HG03378 (cell line): ENCODE measurements around the gene CUL4A.

Experiments
- ATAC-seq: cut with Tn5 transposase; IDR thresholded peaks from one replicate; pipeline ENCODE4 v1.9.1; 2021; ENCODE audit warnings: mild to moderate bottlenecking, moderate library complexity; ENCODE audit not compliant: unreplicated experiment

CUL4A gene

DNA sequence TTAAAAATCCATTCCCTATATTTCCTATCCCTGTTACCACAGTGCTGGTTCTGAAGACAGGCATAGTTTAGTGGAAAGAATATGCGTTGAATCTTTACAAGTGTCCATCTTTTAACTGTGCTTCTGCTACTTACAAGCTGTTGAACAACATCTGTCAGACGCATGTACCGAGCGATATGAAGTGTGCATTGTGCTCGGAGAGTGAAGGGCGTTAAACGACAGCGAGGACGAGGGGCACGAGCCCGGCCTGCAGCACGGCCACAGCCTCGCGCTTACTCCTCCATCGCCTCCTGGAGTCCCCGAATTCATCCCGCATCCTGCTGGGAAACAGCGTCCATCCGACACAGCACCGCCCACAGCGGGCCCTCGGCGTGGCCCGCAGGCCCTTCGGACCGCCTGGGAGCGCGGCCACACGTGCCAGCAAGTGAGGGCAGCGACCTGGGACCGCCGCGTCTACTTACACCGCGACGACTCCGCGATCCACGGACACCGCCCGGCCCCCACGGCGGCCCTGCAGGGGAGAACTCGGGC, 1.5 kb upstream of the CUL4A start:
- ATAC-seq = peak; percentile 16

DNA sequence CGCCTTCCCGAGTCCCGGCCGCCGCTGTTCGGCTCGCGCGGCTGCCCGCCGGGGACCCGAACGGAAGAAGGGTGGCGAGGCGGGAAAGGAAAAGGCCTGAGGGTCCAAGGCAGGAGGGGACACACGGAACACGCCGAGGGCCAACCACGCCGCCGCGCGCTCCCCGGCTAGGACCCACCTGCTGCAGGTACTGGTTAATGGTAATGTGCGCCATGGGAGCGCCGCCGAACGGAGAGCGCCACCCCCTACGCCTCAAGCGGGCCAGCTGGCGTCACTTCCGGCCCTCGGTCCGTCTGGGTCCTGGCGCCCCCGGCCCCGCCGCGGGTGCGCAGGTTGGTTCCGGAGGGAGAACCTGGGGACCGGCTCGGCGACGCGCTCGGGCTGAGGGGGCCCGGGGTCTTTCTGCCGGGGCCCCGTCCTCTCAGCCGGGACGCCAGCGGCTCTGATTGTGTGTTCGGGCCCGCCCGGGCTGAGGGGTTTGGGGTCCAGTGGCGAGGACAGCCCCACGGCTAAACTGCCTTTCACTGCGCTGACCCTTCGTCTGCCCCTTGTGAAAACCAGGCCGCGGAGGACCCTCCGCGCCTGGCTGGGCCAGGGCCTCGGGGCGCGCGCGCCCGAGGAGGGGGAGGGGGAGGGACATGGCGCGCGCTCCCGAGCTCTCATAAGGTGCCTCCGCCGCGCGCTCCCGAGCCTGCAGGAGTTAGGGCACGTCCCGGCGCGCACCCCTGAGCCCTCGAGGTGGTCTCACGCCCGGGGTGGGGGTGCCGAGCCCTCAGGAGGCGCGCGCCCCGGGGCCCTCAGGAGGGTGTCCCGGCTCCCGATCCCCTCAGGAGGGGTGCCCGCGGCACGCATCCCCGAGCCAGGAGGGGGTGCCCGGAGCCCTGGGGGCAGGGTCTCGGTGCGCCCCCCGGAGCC, 735 bp upstream of the CUL4A start, which contains the start of gene PCID2:
PCID2 (minus strand) TSS at position 249 of the 915 bp plus-strand sequence; CDS start at position 214, 35 bp downstream.
- peak; percentile 60 for ATAC-seq

DNA sequence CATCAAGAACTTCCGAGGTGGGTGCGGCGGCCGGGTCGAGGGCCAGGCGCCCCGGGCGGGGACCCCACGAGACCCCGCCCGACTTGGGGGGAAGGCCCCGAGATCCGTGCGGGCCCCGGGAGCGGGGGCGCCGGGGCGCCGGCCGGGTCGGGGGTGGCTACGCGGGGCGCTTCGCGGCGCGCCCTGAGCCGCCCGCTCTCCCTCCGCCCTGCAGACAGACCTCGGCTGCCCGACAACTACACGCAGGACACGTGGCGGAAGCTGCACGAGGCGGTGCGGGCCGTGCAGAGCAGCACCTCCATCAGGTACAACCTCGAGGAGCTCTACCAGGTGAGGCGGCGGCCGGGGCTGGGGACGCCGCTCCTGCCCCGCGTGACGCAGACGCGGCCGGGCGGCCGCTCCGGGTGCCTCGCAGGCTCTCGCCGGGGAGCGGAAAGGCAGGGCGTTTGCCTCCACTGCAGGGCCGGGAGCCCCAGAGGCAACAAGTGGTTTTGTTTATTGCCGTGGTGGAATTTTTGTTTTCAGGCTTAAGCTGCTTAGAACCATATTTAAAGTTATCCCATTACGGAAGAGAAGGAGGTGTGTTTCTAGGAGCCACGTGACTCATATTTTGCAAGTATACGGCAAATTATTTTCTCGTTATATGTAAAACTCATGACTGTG, 477 bp downstream of the CUL4A start:
- peak; percentile 27 for ATAC-seq

DNA sequence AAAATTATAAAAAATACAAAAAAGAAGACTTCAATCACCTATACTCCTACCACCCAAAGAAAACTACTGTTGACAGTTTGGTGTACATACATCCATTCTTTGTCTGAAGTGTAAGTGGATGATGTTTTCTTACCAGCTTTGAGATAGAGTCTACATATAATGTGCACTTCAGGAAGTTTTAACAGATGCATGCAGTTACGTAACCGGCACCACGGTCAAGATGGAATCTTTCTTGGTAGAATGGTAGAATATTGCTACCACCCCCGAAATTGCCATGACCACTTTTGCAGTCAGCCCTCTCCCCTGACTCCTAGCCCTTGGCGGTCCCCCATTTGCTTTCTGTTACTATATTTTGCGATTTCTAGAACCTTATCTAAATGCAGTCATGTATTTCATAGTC, 1.4 kb downstream of the CUL4A start:
- no peak for ATAC-seq

DNA sequence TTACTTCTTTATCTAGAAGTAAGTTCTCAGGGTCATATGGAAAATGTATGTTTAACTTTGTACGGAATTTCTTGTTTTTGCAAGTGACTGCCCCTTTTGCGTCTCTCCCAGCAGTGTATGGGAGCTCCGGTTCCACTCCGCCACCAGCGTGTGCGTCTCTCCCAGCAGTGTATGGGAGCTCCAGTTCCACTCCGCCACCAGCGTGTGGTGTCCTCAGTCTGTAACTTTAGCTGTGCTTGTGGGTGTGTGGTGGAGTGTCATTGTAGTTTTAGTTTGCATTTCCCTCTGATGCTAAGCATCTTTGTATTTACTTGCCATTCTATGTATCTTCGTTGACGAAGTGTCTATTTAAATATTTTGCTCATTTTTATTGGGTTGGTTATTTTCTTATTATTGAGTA, 2.4 kb downstream of the CUL4A start:
- ATAC-seq = no peak

DNA sequence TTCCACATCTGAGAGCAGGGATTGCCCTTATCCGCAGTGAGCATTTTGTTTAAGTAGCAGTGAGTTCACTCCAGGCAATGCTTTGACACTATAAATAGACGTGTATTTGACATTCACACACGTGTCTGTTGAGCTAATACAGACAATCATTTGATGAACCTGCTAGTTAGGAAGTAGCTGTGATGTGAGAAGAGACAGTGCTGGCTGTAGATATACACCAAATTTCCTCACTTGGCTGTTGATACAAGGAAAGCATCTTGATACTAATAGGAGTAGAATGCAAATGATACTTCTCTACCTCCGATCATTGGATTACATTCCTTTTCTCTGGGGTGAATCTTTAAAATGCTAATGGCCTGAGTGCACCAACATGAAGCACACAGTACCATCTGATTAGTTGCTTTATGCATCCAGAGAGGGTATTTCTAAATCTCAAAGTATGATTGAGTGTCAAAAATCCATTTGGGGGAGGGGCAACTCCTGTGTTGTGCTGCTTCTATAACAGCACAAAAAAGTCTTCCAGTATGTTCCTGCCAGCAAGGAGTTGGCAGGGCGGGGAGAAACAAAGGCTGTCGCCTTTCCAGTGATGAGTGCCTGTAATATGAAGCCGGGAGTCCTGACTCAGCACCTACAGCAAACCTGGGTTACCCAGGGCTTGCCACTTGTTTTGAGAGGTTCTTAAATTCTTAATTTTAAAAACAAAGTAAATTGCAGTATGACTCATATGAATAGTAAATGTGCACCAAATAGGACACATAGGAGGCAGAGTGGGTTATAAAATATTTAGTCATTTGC, 7.0 kb downstream of the CUL4A start:
- ATAC-seq = no peak

DNA sequence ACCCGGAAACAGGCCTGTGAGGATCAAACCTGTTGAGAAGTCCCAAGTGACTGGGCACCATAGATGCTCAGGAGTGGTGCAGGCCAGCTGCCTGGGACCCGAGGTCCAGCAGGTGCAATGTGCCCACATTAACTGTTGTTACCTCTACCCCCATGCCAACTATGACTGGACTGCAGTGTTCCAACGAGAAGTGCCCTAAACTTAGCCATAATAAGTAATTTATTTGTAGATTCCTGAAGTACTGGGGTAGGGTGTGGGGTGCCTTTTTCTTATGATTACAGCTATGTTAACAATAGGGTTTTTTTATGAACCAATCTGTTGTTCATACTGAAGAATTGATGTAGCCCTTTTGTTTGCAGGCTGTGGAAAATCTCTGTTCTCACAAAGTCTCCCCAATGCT, 9.2 kb downstream of the CUL4A start:
- no peak for ATAC-seq

DNA sequence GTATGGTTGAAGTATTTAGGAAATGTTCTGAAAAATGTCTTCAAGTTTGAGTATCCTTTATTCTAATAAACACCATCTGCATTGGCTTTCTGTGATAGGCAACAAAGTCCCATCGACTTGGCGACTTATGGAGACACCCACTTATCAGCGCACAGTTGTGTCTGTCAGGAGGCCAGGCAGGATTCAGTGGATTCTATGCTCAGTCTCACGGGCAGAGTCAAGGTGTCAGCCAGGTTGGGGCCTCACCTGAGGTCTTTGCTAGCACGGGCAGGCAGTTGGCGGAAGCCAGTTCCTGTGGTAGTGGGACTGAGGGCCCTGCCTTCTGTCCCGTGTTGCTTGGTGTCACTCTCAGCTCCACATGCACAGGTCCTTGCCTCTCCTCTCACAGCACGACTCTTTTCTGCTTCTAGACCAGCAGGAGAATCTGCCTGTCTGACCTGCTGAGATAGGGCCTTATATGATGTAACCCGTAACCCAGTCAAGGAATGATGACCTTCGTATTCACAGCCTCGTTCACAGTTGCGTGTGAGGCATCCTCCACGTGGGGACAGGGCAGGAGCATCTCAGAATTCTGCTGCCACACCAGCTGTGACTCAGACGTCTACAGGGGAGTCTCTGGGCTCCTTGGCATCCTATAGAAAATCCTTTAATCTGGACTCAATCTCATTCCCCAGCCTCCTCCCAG, 10.0 kb downstream of the CUL4A start:
- ATAC-seq = no peak

DNA sequence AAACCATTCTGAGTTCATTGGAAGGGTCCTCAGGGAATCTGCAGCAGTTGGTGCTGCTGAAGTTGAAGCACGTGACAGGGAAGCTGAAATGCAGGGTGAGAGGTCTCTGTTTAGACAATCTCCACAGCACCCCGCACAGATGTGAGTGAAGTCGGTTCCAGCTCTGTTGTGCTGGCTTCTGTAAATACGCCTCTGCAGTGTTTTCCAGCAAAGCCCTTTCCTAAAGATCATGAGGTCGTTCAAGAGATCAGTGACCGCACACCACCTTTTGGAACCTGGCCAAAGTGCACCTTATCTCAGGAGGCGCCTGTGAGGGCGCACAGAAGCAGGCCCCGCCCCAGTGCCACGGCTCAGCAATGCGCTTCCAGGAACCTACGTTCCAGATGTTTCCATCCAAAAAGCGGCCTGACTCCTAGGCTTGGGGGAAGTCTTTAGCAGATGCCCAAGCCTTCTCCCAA, 10.8 kb downstream of the CUL4A start:
- ATAC-seq = no peak

DNA sequence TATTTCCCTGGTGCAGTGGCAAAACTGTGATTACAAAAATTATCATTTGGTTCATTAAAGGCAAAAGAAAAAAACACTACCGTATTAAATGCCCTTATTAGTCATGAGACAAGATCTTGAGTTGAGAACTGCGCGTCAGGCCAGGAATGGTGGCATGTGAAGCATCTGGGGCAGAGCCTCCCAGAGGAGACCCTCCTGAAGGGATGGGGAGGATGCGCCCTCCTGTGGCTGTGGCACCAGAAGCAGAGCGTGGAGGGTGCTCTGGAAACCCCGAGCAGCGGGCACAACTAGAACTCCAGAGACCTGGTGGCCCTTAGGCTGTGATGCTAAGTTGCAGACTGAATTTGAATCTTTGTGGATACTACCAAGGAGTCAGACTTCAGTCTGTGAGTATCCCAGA, 11.5 kb downstream of the CUL4A start:
- ATAC-seq = no peak

DNA sequence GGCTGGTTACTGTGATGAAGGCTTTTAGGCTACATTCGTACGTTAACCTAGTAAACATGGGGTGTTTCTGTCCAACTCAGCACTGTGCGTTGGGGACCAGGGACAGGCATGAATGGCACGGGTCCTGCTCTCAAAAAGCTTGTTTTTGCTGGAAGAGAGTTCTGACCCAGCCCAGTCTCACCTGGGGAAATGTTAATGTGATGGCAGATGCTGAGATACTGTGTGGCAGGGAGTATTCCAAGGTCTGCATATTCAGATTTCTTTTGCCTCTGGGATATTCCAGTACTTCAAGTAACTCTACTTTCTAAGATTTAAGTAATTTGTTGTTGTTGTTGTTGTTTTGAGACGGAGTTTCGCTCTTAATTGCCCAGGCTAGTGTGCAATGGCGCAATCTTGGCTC, 13.7 kb downstream of the CUL4A start:
- no peak for ATAC-seq

DNA sequence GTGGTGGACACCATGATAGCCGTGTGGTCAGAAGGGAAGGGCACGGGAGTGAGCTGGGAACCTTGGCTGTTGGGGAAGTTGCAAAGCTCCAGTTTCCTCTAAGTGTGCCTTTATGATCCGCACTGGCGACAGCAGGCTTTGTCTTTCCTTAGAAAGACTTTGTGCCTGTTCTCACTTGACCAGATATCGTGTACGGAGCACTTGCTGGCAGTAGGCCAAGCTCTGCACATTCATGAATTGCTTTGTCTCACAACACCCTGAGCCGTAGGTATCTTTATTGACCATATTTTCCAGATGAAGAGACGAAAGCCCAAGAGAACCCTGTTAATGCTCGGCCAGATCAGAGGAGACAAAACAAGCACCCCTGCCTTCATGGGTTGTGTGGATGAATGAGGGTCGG, 15.1 kb downstream of the CUL4A start:
- ATAC-seq = no peak

DNA sequence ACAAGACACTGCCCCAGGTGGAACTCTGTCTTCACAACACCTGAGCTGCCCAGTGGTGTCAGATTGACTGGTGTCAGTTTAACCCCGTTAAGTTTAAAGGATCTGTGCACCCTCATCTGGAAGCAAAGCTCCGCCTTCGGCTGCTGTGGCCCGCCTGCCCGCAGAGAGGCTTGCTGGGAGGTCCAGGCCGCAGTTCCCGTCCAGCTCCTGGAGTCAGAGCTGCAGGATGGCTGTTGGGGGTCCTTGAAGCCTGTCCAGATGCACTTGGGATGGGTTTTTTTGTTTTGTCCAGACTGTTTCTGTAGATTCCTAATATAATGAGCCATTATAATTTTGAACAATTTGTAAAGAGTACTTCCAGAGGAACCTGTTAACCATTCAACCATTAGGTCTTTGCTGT, 16.1 kb downstream of the CUL4A start:
- no peak for ATAC-seq

DNA sequence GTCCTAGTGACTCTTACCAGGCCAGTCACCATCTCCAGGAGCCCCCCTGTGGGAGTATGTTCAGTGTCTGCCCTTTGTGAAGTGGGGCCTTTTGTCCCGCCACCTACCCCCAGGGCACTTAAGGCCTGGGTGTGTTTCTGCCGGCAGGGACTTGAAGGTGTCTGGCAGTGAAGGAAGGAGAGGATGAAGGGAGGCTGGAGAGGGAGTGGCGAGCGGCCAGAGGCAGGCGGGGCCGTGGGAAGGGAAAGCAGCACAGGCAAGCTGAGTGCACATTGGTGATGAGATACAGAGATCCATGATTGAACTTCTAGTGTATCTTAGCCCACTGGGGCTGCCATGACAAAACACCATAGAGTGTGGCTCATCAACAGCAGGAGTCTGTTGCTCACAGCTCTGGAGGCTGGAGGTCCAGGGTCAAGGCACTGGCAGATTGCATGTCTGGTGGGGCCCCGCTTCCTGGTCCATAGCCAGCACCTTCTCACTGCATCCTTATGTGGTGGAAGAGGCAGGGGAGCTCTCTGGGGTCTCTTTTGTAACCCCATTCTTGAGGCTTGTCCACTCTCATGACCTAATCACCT, 17.5 kb downstream of the CUL4A start:
- ATAC-seq = no peak

DNA sequence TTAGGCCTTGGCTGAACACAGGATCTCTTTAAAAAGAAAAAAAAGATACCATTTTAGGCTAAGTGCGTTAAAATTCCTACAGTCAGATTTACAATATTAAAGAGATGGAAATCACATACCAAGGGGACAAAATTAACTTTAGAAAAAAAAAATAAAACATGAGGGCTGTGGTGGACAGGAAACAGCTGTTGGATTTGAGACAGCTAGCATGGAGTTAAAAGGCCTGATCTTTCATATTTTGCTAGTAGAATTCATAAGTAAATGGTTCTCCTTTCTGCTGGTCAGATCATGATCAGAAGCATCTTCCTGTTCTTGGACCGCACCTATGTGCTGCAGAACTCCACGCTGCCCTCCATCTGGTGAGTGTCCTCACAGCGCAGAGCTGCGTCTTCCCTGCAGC, 19.7 kb downstream of the CUL4A start:
- no peak for ATAC-seq

DNA sequence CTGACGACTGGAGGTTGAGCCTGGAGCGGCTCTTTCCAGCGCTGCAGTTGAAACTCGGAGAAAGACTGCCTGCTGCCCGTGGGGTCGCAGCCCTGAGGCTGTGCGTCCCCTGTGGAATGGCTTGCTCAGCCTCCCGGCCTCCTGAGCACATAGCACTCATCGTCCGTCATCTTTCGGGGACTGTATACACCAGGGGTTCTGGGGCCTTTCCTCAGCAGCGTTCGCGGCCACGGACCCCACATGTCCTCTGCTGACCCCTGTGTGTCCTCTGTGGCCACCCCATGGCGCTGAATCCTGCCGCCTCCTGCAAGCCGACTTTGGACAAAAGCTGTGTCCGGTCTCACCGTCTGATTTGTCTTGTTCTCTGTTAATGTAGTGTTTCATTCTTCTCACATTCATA, 20.4 kb downstream of the CUL4A start:
- no peak for ATAC-seq

DNA sequence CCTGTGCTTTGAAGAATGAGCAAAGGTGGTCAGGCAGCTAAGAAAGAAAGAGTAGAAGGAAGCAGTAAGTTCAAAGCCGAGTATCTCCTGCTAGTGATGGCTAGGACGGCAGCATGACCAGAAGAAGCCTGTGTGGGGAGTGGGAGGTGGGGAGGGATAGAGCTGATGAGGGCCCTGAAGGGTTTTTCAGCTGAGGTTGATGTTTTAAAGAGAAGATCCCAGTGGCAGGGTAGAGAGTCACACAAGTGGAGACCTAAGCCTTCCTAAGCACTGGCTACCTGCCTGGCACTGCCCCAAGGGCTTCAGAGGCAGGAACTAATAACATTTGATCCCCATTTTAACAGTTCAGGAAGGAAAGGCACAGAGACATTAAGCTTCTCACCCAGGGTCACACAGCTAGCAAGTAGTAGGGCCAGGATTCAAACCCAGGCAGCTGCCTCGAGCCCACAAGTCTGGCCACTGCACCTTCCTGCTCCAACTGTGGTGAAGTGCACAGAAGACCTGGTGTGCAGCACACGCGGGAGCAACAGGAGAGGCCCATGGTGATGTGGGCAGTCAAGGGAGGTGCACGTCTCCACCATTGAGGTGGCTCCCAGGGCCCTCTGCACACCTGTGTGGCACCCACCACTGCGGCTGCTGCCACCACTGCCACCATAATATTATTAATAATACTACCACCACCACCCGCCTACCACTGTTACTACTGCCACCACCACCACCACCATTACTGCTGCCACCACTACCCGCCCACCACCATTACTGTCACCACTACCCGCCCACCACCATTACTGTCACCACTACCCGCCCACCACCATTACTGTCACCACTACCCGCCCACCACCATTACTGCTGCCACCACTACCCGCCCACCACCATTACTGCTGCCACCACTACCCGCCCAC, 22.1 kb downstream of the CUL4A start:
- no peak for ATAC-seq

DNA sequence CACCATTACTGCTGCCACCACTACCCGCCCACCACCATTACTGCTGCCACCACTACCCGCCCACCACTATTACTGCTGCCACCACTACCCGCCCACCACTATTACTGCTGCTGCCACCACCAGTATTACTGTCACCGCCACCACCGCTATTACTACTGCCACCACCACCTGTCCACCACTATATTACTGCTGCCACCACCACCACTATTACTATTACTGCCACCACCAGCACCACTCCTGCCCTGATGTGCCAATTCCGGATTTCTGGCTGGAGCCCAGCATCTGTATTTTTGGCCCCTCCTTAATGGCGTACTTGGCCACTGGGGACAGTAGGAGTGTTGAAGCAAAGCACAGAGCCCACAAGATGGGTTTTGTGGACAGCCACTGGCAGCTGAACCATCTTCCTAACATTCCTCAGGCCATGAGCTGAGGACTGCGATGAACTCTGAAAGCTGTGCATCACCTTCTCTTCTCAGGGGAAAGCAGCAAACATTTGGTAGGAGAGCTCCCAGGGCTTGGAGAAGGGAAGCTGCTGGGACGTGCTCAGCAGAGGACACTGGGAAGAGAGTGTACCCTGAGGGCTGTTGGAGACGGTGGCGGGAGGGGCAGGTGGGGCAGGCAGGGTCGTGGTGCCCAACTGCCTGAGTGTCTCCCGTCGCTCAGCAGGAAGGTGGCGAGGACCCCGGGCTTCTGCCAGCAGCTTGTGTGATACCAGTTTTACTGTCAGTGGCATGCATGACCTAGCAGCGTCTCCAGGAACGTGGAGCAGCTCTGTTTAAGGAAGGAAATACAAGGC, 23.0 kb downstream of the CUL4A start:
- no peak for ATAC-seq
